Keratinocyte (primary cell): ENCODE results near the gene NHSL1. TPM values are rescaled to one million over a fixed set of nuclear protein-coding genes. Genes with fewer than 3 reads are reported as not detected.

ENCODE experiments used
- DNase-seq: peaks from one replicate; pipeline ENCODE4 v3.0.0-alpha.2; 2011; ENCODE audit warnings: low read depth, missing footprints, low spot score
- FAIRE-seq: peaks from 2 replicates; lab custom pipeline; 2011; peaks lifted over from hg19 to GRCh38; lab: Jason Lieb, UNC
- H2AFZ ChIP-seq: 2 replicates; pipeline ENCODE4 v1.6.0; 2012; ENCODE audit warnings: low read length, control low read depth, inconsistent platforms; ENCODE audit not compliant: control insufficient read depth
- H3K27ac ChIP-seq: 2 replicates; pipeline ENCODE4 v1.5.1; 2011; ENCODE audit warnings: low read length; ENCODE audit not compliant: control insufficient read depth, insufficient read depth
- H3K27me3 ChIP-seq: 3 replicates; pipeline ENCODE4 v1.6.0; 2011; ENCODE audit warnings: low read length; ENCODE audit not compliant: control insufficient read depth, insufficient read depth; ENCODE audit errors: extremely low read depth
- H3K36me3 ChIP-seq, 2 experiments: 2 replicates in 1 of 2; 3 replicates in 1 of 2; pipeline ENCODE4 v1.5.1; 2011; ENCODE audit warnings: low read length in 2 of 2, mild to moderate bottlenecking in 1 of 2; ENCODE audit not compliant: control insufficient read depth in 2 of 2, insufficient read depth in 2 of 2; ENCODE audit errors: extremely low read depth in 1 of 2
- H3K4me1 ChIP-seq: 3 replicates; pipeline ENCODE4 v1.5.1; 2011; ENCODE audit warnings: low read length; ENCODE audit not compliant: control insufficient read depth, insufficient read depth; ENCODE audit errors: extremely low read depth
- H3K4me2 ChIP-seq: 3 replicates; pipeline ENCODE4 v1.6.0; 2011; ENCODE audit warnings: low read depth, low read length; ENCODE audit not compliant: control insufficient read depth, insufficient read depth; ENCODE audit errors: extremely low read depth
- H3K4me3 ChIP-seq, 3 experiments: fragments of 200-600 bp in 1 of 3; sonication (generic) in 1 of 3; 2 replicates in 2 of 3; 3 replicates in 1 of 3; pipeline ENCODE4 v1.5.1; 2011 to 2016; ENCODE audit warnings: low read length in 3 of 3, mild to moderate bottlenecking in 3 of 3, control low read depth in 2 of 3, inconsistent platforms in 1 of 3, low read depth in 1 of 3, mixed read lengths in 1 of 3, mixed run types in 1 of 3, moderate library complexity in 1 of 3; ENCODE audit not compliant: control insufficient read depth in 2 of 3, insufficient read depth in 2 of 3; ENCODE audit errors: extremely low read depth in 1 of 3
- H3K79me2 ChIP-seq: 2 replicates; pipeline ENCODE4 v1.6.0; 2012; ENCODE audit warnings: low read length; ENCODE audit not compliant: control insufficient read depth, insufficient read depth
- H3K9ac ChIP-seq: 3 replicates; pipeline ENCODE4 v1.6.0; 2011; ENCODE audit warnings: low read length; ENCODE audit not compliant: control insufficient read depth, insufficient read depth; ENCODE audit errors: extremely low read depth
- H3K9me1 ChIP-seq: 3 replicates; pipeline ENCODE4 v1.6.0; 2011; ENCODE audit warnings: low read length; ENCODE audit not compliant: control insufficient read depth, insufficient read depth; ENCODE audit errors: extremely low read depth
- H3K9me3 ChIP-seq: 2 replicates; pipeline ENCODE4 v1.5.1; 2012; ENCODE audit warnings: low read depth, low read length; ENCODE audit not compliant: control insufficient read depth
- H4K20me1 ChIP-seq: 3 replicates; pipeline ENCODE4 v1.6.0; 2011; ENCODE audit warnings: low read length; ENCODE audit not compliant: control insufficient read depth, insufficient read depth; ENCODE audit errors: extremely low read depth
- EZH2 ChIP-seq: IDR thresholded peaks from one replicate; pipeline ENCODE4 v1.6.1; 2012; ENCODE audit warnings: inconsistent platforms, mild to moderate bottlenecking, low read length, moderate library complexity
- dilution Hi-C: fragments of 300-500 bp; cut with MboI; formaldehyde crosslinking; loops from one replicate; pipeline ENCODE4 v1.7.0; 2020; ENCODE audit warnings: low sequenced_read_pairs; ENCODE audit not compliant: extremely low pct_ligation_motif_present
- polyA plus RNA-seq, 5 experiments: library from polyadenylated mRNA; depleted of rRNA in 3 of 5; stranded (reverse) in 3 of 5; stranded (forward) in 1 of 5; unstranded in 1 of 5; fragments of >200 nt; gene quantifications; 1 replicate in 1 of 5; 2 replicates in 3 of 5; 3 replicates in 1 of 5; pipeline versions ENCODE4 v1.2.1 to v1.2.3, GENCODE V29; 2011 to 2012; ENCODE audit warnings: missing spikeins in 2 of 5, low read depth in 1 of 5, low replicate concordance in 1 of 5
- TF ChIP-seq, protein P1 (sequence below), 3 experiments: IDR thresholded peaks in 1 of 3; conservative IDR thresholded peaks in 1 of 3; optimal IDR thresholded peaks in 1 of 3; 2 replicates in 2 of 3; 3 replicates in 1 of 3; pipeline versions ENCODE3 to v1.5.1; 2011; ENCODE audit warnings: low read length in 3 of 3, mild to moderate bottlenecking in 3 of 3, moderate library complexity in 2 of 3, control low read depth in 1 of 3, inconsistent platforms in 1 of 3; ENCODE audit not compliant: insufficient read depth in 2 of 3; ENCODE audit errors: extremely low read depth in 1 of 3

Gene NHSL1
- polyA plus RNA-seq, 1 donor (not counting 4 experiments of a cell fraction or from before 2014, with no cell fraction given), result 11.8 TPM

DNA sequence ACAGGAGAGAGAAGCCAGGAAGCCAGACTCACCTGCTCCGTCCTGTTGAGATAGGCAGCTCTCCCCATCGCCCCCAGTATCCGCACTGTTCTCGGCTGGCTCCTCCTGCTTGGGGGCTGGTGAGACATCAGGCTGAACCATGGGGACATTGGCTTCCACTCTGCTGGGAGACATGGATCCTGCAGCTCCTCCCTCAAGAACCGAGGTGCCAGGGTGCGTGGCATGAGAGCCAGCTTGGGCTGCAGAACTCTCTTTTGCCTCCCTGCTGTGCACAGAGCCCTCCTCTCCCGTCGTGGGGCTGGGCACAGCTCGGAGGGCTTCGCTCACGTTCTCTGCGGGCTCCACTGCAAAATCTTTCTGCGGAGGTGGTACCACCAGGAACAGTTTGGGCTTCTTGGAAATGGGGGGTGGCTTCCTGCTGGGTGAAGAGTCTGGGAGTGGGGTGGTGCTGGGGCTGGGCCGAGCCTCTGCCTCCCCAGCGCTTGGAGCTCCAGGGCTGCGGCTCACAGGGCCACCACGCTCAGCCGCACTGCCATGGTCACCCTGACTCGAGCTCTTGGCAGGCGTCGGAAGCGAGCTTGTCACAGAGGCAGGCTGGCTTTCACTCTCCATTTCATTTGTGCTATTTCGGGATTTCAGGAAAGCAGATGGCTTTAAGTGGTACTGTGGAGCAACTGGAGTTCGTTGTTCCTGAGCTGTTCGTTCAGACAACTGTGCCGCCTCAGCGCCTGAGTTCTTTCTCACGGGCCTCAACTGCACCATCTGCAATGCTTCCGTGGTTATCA, 68.7 kb downstream of the NHSL1 start:
- dilution Hi-C loops, result no loop called here

DNA sequence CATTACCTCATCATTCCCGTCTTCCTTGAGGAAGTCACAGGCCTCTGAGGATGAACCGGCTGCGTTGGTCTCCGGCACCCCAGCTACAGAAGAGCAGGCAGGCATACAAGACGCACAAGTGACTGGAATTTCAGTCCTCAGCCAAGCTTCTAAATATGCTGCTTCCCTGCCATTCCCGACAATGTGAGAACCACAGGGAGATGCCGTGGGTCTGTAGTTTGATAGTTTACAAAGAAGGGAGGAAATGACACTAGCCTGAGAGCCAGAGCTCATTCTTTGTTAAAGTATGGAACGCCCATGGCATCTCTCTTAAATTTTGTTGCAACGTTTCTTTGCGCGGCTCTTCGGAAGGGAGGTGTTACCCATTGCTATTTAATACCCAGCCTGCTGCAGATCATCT, 69.5 kb downstream of the NHSL1 start:
- no peaks in the 10 kb centered on the region for H3K9me3 ChIP-seq
- peaks cover 25 to 31% of the 10 kb centered on the region in 2 experiments for H3K36me3 ChIP-seq
- no peaks in the 10 kb centered on the region for H3K4me1 ChIP-seq
- dilution Hi-C loops, result no loop called here
- H4K20me1 ChIP-seq, result no peaks in the 10 kb centered on the region
- H3K79me2 ChIP-seq, result no peaks in the 10 kb centered on the region
- FAIRE-seq (no peak), DNase-seq (no peak)
- H3K27me3 ChIP-seq, result no peaks in the 10 kb centered on the region
- H3K4me2 ChIP-seq, result no peak overlapping the region
- H3K4me3 ChIP-seq, result no peak overlapping the region
- H3K27ac ChIP-seq, result no peak overlapping the region
- H3K9ac ChIP-seq, result no peak overlapping the region
- TF ChIP-seq, protein P1, sequence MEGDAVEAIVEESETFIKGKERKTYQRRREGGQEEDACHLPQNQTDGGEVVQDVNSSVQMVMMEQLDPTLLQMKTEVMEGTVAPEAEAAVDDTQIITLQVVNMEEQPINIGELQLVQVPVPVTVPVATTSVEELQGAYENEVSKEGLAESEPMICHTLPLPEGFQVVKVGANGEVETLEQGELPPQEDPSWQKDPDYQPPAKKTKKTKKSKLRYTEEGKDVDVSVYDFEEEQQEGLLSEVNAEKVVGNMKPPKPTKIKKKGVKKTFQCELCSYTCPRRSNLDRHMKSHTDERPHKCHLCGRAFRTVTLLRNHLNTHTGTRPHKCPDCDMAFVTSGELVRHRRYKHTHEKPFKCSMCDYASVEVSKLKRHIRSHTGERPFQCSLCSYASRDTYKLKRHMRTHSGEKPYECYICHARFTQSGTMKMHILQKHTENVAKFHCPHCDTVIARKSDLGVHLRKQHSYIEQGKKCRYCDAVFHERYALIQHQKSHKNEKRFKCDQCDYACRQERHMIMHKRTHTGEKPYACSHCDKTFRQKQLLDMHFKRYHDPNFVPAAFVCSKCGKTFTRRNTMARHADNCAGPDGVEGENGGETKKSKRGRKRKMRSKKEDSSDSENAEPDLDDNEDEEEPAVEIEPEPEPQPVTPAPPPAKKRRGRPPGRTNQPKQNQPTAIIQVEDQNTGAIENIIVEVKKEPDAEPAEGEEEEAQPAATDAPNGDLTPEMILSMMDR (optimal IDR thresholded peaks at IDR 0.05 in 1 of 3, IDR thresholded peaks at IDR 0.05 in 1 of 3, conservative IDR thresholded peaks at IDR 0.05 in 1 of 3; ENCODE audit: extremely low read depth in 1 of 3, insufficient read depth in 2 of 3, low read length in 3 of 3), result no peak
- TF ChIP-seq EZH2, result no peak
- H3K9me1 ChIP-seq, result no peaks in the 10 kb centered on the region
- no peak overlapping the region for H2AFZ ChIP-seq

More for the DNA sequence above, 68.7 kb downstream of the NHSL1 start:
- H4K20me1 ChIP-seq, result no peaks in the 10 kb centered on the region
- no peaks in the 10 kb centered on the region for H3K9me3 ChIP-seq
- H3K9ac ChIP-seq, result no peak overlapping the region
- no peaks in the 10 kb centered on the region for H3K27me3 ChIP-seq
- no peaks in the 10 kb centered on the region for H3K9me1 ChIP-seq
- TF ChIP-seq, protein P1 (optimal IDR thresholded peaks at IDR 0.05 in 1 of 3, IDR thresholded peaks at IDR 0.05 in 1 of 3, conservative IDR thresholded peaks at IDR 0.05 in 1 of 3; ENCODE audit: extremely low read depth in 1 of 3, insufficient read depth in 2 of 3, low read length in 3 of 3), result no peak
- TF ChIP-seq EZH2, result no peak
- H3K27ac ChIP-seq, result no peak overlapping the region
- DNase-seq, result no peak
- H3K4me2 ChIP-seq, result no peak overlapping the region
- H3K4me3 ChIP-seq, result no peak overlapping the region
- FAIRE-seq, result no peak
- H3K36me3 ChIP-seq, result peaks cover 23 to 31% of the 10 kb centered on the region in 2 experiments
- no peaks in the 10 kb centered on the region for H3K4me1 ChIP-seq
- H2AFZ ChIP-seq, result no peak overlapping the region
- no peaks in the 10 kb centered on the region for H3K79me2 ChIP-seq
